HCT116 (cell line): ENCODE data around the gene CTIF. TPM values are rescaled to one million over a fixed set of nuclear protein-coding genes. Genes with fewer than 3 reads are reported as not detected.

Experiments
- ATAC-seq: fragments of 200-7000 bp; cut with Tn5 transposase; 2 replicates; pipeline ENCODE4 v1.9.1; 2020; ENCODE audit warnings: mild to moderate bottlenecking, moderate library complexity
- BruUV-seq: library from RNA; stranded (reverse); fragments of 400-500 nt; replicated peaks from 2 replicates; lab custom pipeline; 2021; lab: Mats Ljungman, UMichigan
- CTCF ChIA-PET: fragments of 300-600 bp; sonication (Branson Sonifier 250); formaldehyde crosslinking; loops from one replicate; lab custom pipeline; 2021; ENCODE audit warnings: antibody characterized with exemption; lab: Charles Lee
- POLR2A ChIA-PET: fragments of 300-600, 350-600 bp; sonication (Branson Sonifier 250); formaldehyde crosslinking; loops from one replicate; lab custom pipeline; 2021; ENCODE audit warnings: antibody characterized with exemption; lab: Charles Lee
- RAD21 ChIA-PET, 2 experiments: fragments of 300-600 bp; sonication (Branson Sonifier 250); formaldehyde crosslinking; loops; one replicate each; lab custom pipeline; 2023; ENCODE audit warnings: low total read pairs in 2 of 2; ENCODE audit not compliant: uncharacterized antibody in 2 of 2, unreplicated experiment in 2 of 2, low non-redundant PET in 1 of 2; lab: Charles Lee
- DNase-seq: peaks from one replicate; pipeline ENCODE4 v3.0.0-alpha.2; 2010; ENCODE audit warnings: low read depth, low spot score
- H2AFZ ChIP-seq: fragments of 200-600 bp; shearing (Covaris generic), sonication (generic); 2 replicates; pipeline ENCODE4 v1.6.1; 2017; ENCODE audit warnings: low read depth, mixed run types, mixed read lengths, antibody characterized with exemption, low read length; ENCODE audit not compliant: poor library complexity, severe bottlenecking
- H3K27ac ChIP-seq: 2 replicates; pipeline ENCODE4 v1.5.1; 2012; ENCODE audit warnings: low read depth, low read length
- H3K27me3 ChIP-seq: fragments of 200-600 bp; sonication (generic); 2 replicates; pipeline ENCODE4 v1.6.1; 2016; ENCODE audit warnings: mixed run types, low read length, mixed read lengths; ENCODE audit not compliant: insufficient read depth
- H3K36me3 ChIP-seq, 2 experiments: fragments of 200-500 bp in 1 of 2; fragments of 200-600 bp in 1 of 2; sonication (Bioruptor generic) in 1 of 2; sonication (generic) in 1 of 2; 2 replicates each; pipeline versions ENCODE4 v1.5.1 to v1.6.1; 2014 to 2016; ENCODE audit warnings: low read length in 2 of 2, inconsistent platforms in 1 of 2, mixed read lengths in 1 of 2, mixed run types in 1 of 2; ENCODE audit not compliant: insufficient read depth in 2 of 2, control insufficient read depth in 1 of 2
- H3K4me1 ChIP-seq, 2 experiments: fragments of 200-600 bp in 1 of 2; sonication (generic) in 1 of 2; 2 replicates each; pipeline versions ENCODE4 v1.5.1 to v1.6.1; 2012 to 2017; ENCODE audit warnings: low read length in 2 of 2, inconsistent platforms in 1 of 2, mild to moderate bottlenecking in 1 of 2, mixed read lengths in 1 of 2, mixed run types in 1 of 2, moderate library complexity in 1 of 2; ENCODE audit not compliant: insufficient read depth in 2 of 2, control insufficient read depth in 1 of 2
- H3K4me2 ChIP-seq: fragments of 200-600 bp; sonication (generic); 2 replicates; pipeline ENCODE4 v1.6.1; 2017; ENCODE audit warnings: mixed run types, low read length, mixed read lengths
- H3K4me3 ChIP-seq, 2 experiments: fragments of 200-600 bp in 1 of 2; sonication (generic) in 1 of 2; replicated peaks in 1 of 2; 2 replicates each; pipeline ENCODE4 v1.5.1; 2011 to 2016; ENCODE audit warnings: low read length in 2 of 2, control low read depth in 1 of 2, low read depth in 1 of 2, mild to moderate bottlenecking in 1 of 2, mixed read lengths in 1 of 2, mixed run types in 1 of 2
- H3K79me2 ChIP-seq: fragments of 200-600 bp; sonication (generic); 2 replicates; pipeline ENCODE4 v1.6.1; 2017; ENCODE audit warnings: mild to moderate bottlenecking, mixed run types, low read length, moderate library complexity, mixed read lengths; ENCODE audit not compliant: insufficient read depth
- H3K9ac ChIP-seq: fragments of 200-600 bp; sonication (generic); 2 replicates; pipeline ENCODE4 v1.6.1; 2016; ENCODE audit warnings: low read length, mixed read lengths
- H3K9me2 ChIP-seq: fragments of 200-600 bp; sonication (generic), shearing (Covaris generic); 2 replicates; pipeline ENCODE4 v1.6.1; 2017; ENCODE audit warnings: mixed run types, mild to moderate bottlenecking, moderate library complexity; ENCODE audit not compliant: insufficient read depth
- H3K9me3 ChIP-seq, 2 experiments: fragments of 200-500 bp in 1 of 2; fragments of 200-600 bp in 1 of 2; sonication (Bioruptor generic) in 1 of 2; sonication (generic) in 1 of 2; 2 replicates each; pipeline ENCODE4 v1.6.1; 2014 to 2017; ENCODE audit warnings: low read length in 2 of 2, mixed read lengths in 2 of 2, inconsistent platforms in 1 of 2, low read depth in 1 of 2, mild to moderate bottlenecking in 1 of 2, mixed run types in 1 of 2, moderate library complexity in 1 of 2; ENCODE audit not compliant: control insufficient read depth in 1 of 2, insufficient read depth in 1 of 2
- H4K20me1 ChIP-seq: fragments of 200-600 bp; sonication (generic), shearing (Covaris generic); 2 replicates; pipeline ENCODE4 v1.6.1; 2017; ENCODE audit warnings: mixed run types, mild to moderate bottlenecking, moderate library complexity; ENCODE audit not compliant: insufficient read depth
- ATF3 ChIP-seq: IDR thresholded peaks from 2 replicates; pipeline ENCODE4 v1.6.1; 2012
- CBX3 ChIP-seq: IDR thresholded peaks from 2 replicates; pipeline ENCODE4 v1.6.1; 2012; ENCODE audit warnings: low read depth
- EGR1 ChIP-seq: IDR thresholded peaks from 2 replicates; pipeline ENCODE4 v1.6.1; 2012; ENCODE audit warnings: low read depth
- ELF1 ChIP-seq: IDR thresholded peaks from 2 replicates; pipeline ENCODE4 v1.6.1; 2012; ENCODE audit warnings: low read depth, borderline replicate concordance
- EZH2phosphoT487 ChIP-seq: fragments of 200-600 bp; IDR thresholded peaks from 2 replicates; pipeline ENCODE4 v1.6.1; 2018; ENCODE audit warnings: antibody characterized with exemption, borderline replicate concordance
- FOSL1 ChIP-seq: IDR thresholded peaks from 2 replicates; pipeline ENCODE4 v1.6.1; 2012; ENCODE audit warnings: low read depth
- RAD21 ChIP-seq: IDR thresholded peaks from 2 replicates; pipeline ENCODE4 v1.6.1; 2012; ENCODE audit warnings: low read depth, mild to moderate bottlenecking
- SIN3A ChIP-seq: IDR thresholded peaks from 2 replicates; pipeline ENCODE4 v1.6.1; 2012; ENCODE audit warnings: low read depth
- SRF ChIP-seq: IDR thresholded peaks from 2 replicates; pipeline ENCODE4 v1.6.1; 2012; ENCODE audit warnings: low read depth
- TCF7L2 ChIP-seq: IDR thresholded peaks from 2 replicates; pipeline ENCODE4 v1.7.0; 2011; ENCODE audit warnings: borderline replicate concordance, inconsistent platforms; ENCODE audit not compliant: insufficient read depth, insufficient read length; ENCODE audit errors: extremely low read depth
- ZBTB33 ChIP-seq: IDR thresholded peaks from 2 replicates; pipeline ENCODE4 v1.6.1; 2011; ENCODE audit warnings: mild to moderate bottlenecking, low read length, moderate library complexity; ENCODE audit not compliant: insufficient replicate concordance; ENCODE audit errors: extremely low read depth
- ZFX ChIP-seq: fragments of 450-650 bp; IDR thresholded peaks from 2 replicates; pipeline ENCODE4 v1.6.1; 2017
- ZNF274 ChIP-seq: fragments of 200-500 bp; sonication (Bioruptor generic); IDR thresholded peaks from 2 replicates; pipeline ENCODE4 v1.6.1; 2014; ENCODE audit warnings: mild to moderate bottlenecking, low read depth, low read length, inconsistent platforms
- intact Hi-C: fragments of 100-400 bp; cut with micrococcal nuclease; formaldehyde crosslinking; loops from 2 replicates; pipeline ENCODE4 v1.10.0; 2022
- total RNA-seq: library from RNA; stranded (reverse); gene quantifications from one replicate; pipeline ENCODE4 v1.2.1, GENCODE V29; 2021; ENCODE audit not compliant: unreplicated experiment
- TF ChIP-seq, protein P1 (sequence below), 3 experiments: fragments of 200-600 bp in 1 of 3; sonication (generic) in 1 of 3; IDR thresholded peaks in 2 of 3; conservative IDR thresholded peaks in 1 of 3; 2 replicates each; pipeline ENCODE4 v1.5.1; 2012 to 2017; ENCODE audit warnings: low read depth in 2 of 3, low read length in 2 of 3, antibody characterized with exemption in 1 of 3, borderline replicate concordance in 1 of 3, control low read depth in 1 of 3, mild to moderate bottlenecking in 1 of 3, mixed read lengths in 1 of 3, mixed run types in 1 of 3, moderate library complexity in 1 of 3; ENCODE audit not compliant: insufficient read depth in 1 of 3

CTIF gene
- total RNA-seq, 1 experiment from 2014 or later, result 19.7 TPM

- TF ChIP-seq, protein P1, sequence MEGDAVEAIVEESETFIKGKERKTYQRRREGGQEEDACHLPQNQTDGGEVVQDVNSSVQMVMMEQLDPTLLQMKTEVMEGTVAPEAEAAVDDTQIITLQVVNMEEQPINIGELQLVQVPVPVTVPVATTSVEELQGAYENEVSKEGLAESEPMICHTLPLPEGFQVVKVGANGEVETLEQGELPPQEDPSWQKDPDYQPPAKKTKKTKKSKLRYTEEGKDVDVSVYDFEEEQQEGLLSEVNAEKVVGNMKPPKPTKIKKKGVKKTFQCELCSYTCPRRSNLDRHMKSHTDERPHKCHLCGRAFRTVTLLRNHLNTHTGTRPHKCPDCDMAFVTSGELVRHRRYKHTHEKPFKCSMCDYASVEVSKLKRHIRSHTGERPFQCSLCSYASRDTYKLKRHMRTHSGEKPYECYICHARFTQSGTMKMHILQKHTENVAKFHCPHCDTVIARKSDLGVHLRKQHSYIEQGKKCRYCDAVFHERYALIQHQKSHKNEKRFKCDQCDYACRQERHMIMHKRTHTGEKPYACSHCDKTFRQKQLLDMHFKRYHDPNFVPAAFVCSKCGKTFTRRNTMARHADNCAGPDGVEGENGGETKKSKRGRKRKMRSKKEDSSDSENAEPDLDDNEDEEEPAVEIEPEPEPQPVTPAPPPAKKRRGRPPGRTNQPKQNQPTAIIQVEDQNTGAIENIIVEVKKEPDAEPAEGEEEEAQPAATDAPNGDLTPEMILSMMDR (IDR thresholded peaks at IDR 0.05 in 2 of 3, conservative IDR thresholded peaks at IDR 0.05 in 1 of 3; ENCODE audit: borderline replicate concordance in 1 of 3, insufficient read depth in 1 of 3, low read depth in 2 of 3, low read length in 2 of 3), result no peak
- TF ChIP-seq ZFX, result no peak
- no peak for TF ChIP-seq ZBTB33
- TF ChIP-seq ATF3, result no peak
These were observed 358.7 kb downstream of the CTIF start (continued) for GRCh38 chr18:48897531-48897930.

- Histone ChIP-seq H3K79me2 (no peaks in the 10 kb centered on the region), H3K36me3 (no peaks in the 10 kb centered on the region), H3K4me3 (no peak overlapping the region), H3K9me3 (no peaks in the 10 kb centered on the region), H3K4me2 (no peak overlapping the region), H3K27me3 (peaks cover 8% of the 10 kb centered on the region; the same call in 1 of the 2 replicates), H4K20me1 (no peaks in the 10 kb centered on the region), H2AFZ (no peak overlapping the region), H3K27ac (no peak overlapping the region), H3K9me2 (no peaks in the 10 kb centered on the region), H3K9ac (no peak overlapping the region), H3K4me1 (peaks cover 27 to 33% of the 10 kb centered on the region in 2 experiments)
- ATAC-seq (no peak), DNase-seq (no peak)
- ChIA-PET RAD21 (no interaction called here), CTCF (no interaction called here), POLR2A (no interaction called here)
- no TSS peak for BruUV-seq
- intact Hi-C loops, result no loop called here
- TF ChIP-seq ATF3 (no peak), ELF1 (no peak), TCF7L2 (no peak), ZBTB33 (no peak), ZNF274 (no peak), CBX3 (no peak), EGR1 (no peak), EZH2phosphoT487 (no peak), SIN3A (no peak), RAD21 (no peak), FOSL1 (no peak), SRF (no peak), ZFX (no peak)
These were observed 359.7 kb downstream of the CTIF start for GRCh38 chr18:48898521-48898920.
